Stomach (tissue), 4 donors: Measurements from ENCODE around the gene NFE2L2.

Experiments
- EP300 ChIP-seq: sonication (generic); formaldehyde crosslinking; IDR thresholded peaks from one replicate; pipeline ENCODE4 v1.6.1; 2017; ENCODE audit warnings: antibody characterized with exemption
- POLR2AphosphoS5 ChIP-seq, 3 donors: sonication (generic); formaldehyde crosslinking; IDR thresholded peaks; one replicate each; pipeline ENCODE4 v1.6.1; 2016; ENCODE audit warnings: antibody characterized with exemption in 3 of 3
- TF ChIP-seq, protein P1 (sequence below), 7 experiments: fragments of 450-650 bp in 4 of 7; fragments of 200-600 bp in 3 of 7; sonication (generic) in 3 of 7; IDR thresholded peaks; one replicate each; pipeline ENCODE4 v1.5.1; 2016 to 2019; ENCODE audit warnings: antibody characterized with exemption in 7 of 7, control low read depth in 2 of 7, mild to moderate bottlenecking in 1 of 7

GRCh38 chr2:177284531-177284930, 20.0 kb upstream of the NFE2L2 start:
- TF ChIP-seq POLR2AphosphoS5 (IDR thresholded peaks at IDR 0.05), result no peak
- TF ChIP-seq, protein P1, sequence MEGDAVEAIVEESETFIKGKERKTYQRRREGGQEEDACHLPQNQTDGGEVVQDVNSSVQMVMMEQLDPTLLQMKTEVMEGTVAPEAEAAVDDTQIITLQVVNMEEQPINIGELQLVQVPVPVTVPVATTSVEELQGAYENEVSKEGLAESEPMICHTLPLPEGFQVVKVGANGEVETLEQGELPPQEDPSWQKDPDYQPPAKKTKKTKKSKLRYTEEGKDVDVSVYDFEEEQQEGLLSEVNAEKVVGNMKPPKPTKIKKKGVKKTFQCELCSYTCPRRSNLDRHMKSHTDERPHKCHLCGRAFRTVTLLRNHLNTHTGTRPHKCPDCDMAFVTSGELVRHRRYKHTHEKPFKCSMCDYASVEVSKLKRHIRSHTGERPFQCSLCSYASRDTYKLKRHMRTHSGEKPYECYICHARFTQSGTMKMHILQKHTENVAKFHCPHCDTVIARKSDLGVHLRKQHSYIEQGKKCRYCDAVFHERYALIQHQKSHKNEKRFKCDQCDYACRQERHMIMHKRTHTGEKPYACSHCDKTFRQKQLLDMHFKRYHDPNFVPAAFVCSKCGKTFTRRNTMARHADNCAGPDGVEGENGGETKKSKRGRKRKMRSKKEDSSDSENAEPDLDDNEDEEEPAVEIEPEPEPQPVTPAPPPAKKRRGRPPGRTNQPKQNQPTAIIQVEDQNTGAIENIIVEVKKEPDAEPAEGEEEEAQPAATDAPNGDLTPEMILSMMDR (IDR thresholded peaks at IDR 0.05), result no peak
- TF ChIP-seq EP300, result no peak
